Kidney epithelial cell (primary cell): Measurements from ENCODE around the gene GRID1. TPM values are rescaled to one million over a fixed set of nuclear protein-coding genes. Genes with fewer than 3 reads are reported as not detected.

ENCODE experiments used
- DNase-seq: peaks from one replicate; pipeline ENCODE4 v3.0.0-alpha.2; 2010; ENCODE audit warnings: low read depth
- H3K27me3 ChIP-seq: 2 replicates; pipeline ENCODE4 v1.6.0; 2011; ENCODE audit warnings: low read length; ENCODE audit not compliant: control insufficient read depth, insufficient read depth
- H3K36me3 ChIP-seq: 2 replicates; pipeline ENCODE4 v1.5.1; 2011; ENCODE audit warnings: low read length; ENCODE audit not compliant: control insufficient read depth, insufficient read depth
- H3K4me3 ChIP-seq: 2 replicates; pipeline ENCODE4 v1.5.1; 2011; ENCODE audit warnings: low read depth, mild to moderate bottlenecking, control low read depth, low read length
- total RNA-seq: library from RNA; depleted of rRNA; stranded (reverse); fragments of >200 nt; gene quantifications from 2 replicates; pipeline ENCODE4 v1.2.3, GENCODE V29; 2015
- TF ChIP-seq, protein P1 (sequence below): IDR thresholded peaks from 2 replicates; pipeline ENCODE4 v1.5.1; 2011; ENCODE audit warnings: mild to moderate bottlenecking, moderate library complexity, low read length, control low read depth, inconsistent platforms; ENCODE audit not compliant: insufficient read depth, poor library complexity, severe bottlenecking

GRID1 gene
- total RNA-seq, 1 donor from 2014 or later, result 0.33 TPM

DNA sequence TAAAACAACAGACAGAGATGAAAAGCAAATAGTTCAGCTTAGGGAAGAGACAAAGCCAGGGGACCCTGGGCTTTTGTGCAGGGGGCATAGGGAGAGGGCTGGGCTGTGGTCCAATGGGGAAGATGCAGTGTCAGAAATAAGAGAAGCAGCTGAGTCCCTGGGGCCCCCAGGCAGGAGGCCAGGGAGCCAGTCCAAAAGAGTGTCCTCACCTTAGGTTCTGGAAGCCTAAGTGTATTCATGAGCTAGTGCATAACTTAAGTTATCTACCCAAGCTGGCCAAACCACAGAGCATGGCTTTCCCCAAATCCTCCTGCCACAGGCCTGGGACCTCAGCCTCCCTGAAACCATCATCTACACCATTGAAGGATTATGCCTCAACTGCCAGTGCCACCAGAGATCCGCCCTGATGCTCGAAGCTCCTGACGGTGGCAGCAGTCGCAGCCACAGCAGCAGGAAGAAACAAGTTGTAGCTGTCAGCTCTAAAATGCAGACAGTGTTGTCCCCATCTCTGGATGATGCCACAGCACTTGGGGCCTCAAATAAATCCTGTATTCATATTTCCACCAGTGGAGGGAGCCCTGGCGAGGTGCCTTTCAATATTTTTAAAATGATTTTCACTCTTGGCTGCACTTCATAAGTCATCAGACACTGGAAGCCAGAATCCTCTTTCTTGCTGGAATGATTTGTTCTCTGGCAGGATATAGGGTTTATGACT lies 574.6 kb downstream of the GRID1 start:
- TF ChIP-seq, protein P1, sequence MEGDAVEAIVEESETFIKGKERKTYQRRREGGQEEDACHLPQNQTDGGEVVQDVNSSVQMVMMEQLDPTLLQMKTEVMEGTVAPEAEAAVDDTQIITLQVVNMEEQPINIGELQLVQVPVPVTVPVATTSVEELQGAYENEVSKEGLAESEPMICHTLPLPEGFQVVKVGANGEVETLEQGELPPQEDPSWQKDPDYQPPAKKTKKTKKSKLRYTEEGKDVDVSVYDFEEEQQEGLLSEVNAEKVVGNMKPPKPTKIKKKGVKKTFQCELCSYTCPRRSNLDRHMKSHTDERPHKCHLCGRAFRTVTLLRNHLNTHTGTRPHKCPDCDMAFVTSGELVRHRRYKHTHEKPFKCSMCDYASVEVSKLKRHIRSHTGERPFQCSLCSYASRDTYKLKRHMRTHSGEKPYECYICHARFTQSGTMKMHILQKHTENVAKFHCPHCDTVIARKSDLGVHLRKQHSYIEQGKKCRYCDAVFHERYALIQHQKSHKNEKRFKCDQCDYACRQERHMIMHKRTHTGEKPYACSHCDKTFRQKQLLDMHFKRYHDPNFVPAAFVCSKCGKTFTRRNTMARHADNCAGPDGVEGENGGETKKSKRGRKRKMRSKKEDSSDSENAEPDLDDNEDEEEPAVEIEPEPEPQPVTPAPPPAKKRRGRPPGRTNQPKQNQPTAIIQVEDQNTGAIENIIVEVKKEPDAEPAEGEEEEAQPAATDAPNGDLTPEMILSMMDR, result peak; percentile 16
- no peaks in the 10 kb centered on the region for H3K27me3 ChIP-seq
- H3K36me3 ChIP-seq, result no peaks in the 10 kb centered on the region
- DNase-seq, result no peak
- H3K4me3 ChIP-seq, result no peak overlapping the region

DNA sequence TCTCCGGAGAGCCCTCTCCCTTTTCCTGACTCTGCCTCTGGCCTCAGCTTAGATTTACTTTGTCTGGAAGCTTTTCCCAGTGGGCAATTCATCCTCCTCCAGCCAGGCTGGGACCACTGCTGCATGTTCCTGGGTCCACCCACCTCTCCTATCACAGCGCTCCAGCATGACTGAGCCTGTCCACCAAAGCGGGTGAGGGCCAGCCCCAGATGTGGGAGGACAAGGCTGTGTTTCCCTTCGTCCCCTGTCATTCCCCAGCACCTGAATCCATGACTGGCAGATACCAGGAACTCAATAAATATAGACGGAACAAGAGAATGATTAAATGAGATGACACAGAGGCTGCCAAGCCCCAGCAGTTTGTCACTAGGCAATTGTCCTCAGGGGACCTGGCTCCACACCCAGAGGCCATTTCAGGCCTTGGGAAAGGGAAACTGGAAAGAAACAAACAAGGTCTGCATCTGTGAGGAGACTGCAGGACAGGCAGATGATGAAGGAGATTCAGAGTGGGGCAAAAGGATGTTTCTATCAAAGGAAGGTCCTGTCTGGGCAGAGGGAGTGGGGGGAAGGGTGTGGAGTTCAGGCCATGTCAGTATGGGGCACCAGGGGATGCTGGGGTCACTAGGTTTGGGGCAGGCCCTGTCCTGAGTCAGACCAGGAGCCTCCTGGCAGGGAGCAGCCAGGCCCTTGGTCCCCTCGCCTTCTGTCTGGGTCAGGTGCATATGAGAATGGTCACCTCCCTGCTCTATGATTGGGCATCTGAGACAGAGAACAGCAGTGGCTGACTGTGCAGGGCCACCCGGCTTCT lies 576.4 kb downstream of the GRID1 start:
- no peak overlapping the region for H3K4me3 ChIP-seq
- no peaks in the 10 kb centered on the region for H3K36me3 ChIP-seq
- no peaks in the 10 kb centered on the region for H3K27me3 ChIP-seq
- TF ChIP-seq, protein P1, result no peak
- no peak for DNase-seq

DNA sequence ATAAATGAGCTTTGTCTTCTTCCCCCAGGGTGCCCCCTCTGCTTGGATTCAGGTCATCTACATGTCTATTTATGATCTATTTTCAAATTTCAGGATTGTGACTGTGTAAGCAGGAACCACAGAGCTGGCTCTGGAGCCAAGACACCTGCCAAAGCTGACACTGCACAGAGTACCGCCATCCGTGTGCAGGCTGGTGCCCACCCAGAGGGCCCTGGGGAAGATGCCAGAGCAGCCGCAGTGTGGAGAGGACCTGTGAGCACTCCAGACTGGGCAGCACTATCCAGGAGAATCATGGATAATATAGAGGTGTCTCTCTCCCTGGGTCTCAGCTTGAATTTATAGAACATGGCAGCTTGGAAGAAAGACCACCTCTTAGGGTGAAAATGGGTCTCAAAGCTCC lies 577.5 kb downstream of the GRID1 start:
- Histone ChIP-seq H3K4me3 (no peak overlapping the region), H3K27me3 (no peaks in the 10 kb centered on the region), H3K36me3 (no peaks in the 10 kb centered on the region)
- DNase-seq, result no peak
- TF ChIP-seq, protein P1, result no peak

DNA sequence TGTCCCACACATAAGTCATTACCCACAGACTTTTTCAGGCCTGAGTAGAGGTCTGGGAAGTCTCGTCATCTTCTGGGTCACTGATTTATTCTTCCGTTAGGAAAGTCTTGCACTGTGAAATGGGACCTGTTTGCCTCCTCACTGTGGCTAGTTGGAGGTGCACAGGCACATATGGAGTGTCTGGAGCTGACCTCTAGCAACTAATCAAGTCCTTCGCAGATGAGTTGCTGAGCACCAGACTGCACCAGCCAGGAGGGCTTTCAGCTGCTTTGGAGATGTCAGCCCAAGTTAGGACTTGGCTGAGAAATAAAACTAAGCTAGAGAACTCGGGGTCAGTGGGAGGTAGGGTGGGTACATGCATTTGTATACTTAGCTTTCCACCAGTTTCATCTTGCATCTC lies 578.0 kb downstream of the GRID1 start:
- Histone ChIP-seq H3K36me3 (no peaks in the 10 kb centered on the region), H3K27me3 (no peaks in the 10 kb centered on the region), H3K4me3 (no peak overlapping the region)
- TF ChIP-seq, protein P1, result no peak
- DNase-seq, result no peak

DNA sequence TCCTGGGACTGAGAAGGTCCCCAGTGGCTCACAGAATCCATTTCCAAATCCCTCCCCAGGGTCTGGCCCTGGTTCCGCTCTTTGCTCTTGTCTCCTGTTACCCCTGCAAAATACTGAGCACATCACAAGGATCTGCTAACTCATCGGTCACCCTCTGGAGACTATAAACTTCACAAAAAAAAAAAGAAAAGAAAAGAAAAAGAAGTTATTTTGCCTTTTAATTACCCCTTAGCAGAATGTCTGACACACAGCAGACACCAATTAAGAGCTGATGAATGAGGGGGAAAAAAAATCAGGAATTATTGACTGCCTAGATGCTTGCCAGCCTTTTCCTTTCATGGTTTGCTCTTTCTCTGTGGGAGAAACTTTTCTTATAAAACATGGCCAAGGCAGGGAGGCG lies 578.7 kb downstream of the GRID1 start:
- TF ChIP-seq, protein P1, result no peak
- DNase-seq, result no peak
- Histone ChIP-seq H3K36me3 (no peaks in the 10 kb centered on the region), H3K27me3 (no peaks in the 10 kb centered on the region), H3K4me3 (no peak overlapping the region)
